Measurements from ENCODE around the gene ONECUT2. TPM values are rescaled to one million over a fixed set of nuclear protein-coding genes. Genes with fewer than 3 reads are reported as not detected.

The ONECUT2 gene
- total and polyA plus RNA-seq, 2 donors (not counting 1 experiment from before 2014, with no cell fraction given): not detected

DNA sequence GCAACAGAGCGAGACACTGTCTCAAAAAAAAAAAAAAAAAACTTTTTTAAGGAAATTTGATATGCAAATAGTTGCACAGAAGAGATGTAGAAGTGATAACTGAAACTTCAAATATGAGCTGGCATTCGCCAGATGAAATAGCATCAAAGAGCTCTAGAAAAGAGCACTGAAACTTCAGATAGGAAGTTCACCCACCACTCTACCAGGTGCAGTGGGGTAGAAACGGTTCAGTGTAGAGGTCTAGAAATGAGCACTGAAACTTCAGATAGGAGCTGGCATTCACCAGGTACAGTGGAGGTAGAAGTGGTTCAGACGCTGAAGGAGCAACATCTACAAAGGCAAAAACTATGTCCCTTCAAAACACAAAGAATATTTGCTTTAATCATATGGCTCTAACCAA is 9.0 kb upstream of the ONECUT2 start:
- Histone ChIP-seq H3K4me3 (ENCODE audit: control extremely low read depth in 1 of 5, extremely low read depth in 1 of 5, insufficient read depth in 1 of 5, low read depth in 2 of 5, low read length in 4 of 5) (no peak overlapping the region), H3K9me3 (ENCODE audit: control extremely low read depth in 1 of 3, control insufficient read depth in 2 of 3, insufficient read depth in 1 of 3, low read length in 2 of 3) (peaks cover 0 to 36% (median 28%) of the 10 kb centered on the region in 3 donors), H3K9ac (ENCODE audit: low read length) (no peak overlapping the region), H3K36me3 (replicated peaks in 1 of 2; ENCODE audit: control extremely low read depth in 1 of 2, control insufficient read depth in 1 of 2, extremely low read depth in 1 of 2, insufficient read depth in 2 of 2, low read length in 1 of 2) (no peaks in the 10 kb centered on the region), H2AFZ (ENCODE audit: insufficient read depth, low read depth, low read length, poor library complexity, severe bottlenecking) (no peak overlapping the region), H3K27ac (ENCODE audit: low read length in 2 of 2) (no peak overlapping the region), H4K20me1 (ENCODE audit: control insufficient read depth, insufficient read depth, low read length, poor library complexity, severe bottlenecking) (no peaks in the 10 kb centered on the region), H3K79me2 (ENCODE audit: control insufficient read depth, insufficient read depth, low read length) (no peaks in the 10 kb centered on the region), H3K4me1 (ENCODE audit: control insufficient read depth in 2 of 2, insufficient read depth in 2 of 2, low read length in 2 of 2) (peaks cover 18 to 32% of the 10 kb centered on the region in 2 donors), H3K4me2 (replicated peaks; ENCODE audit: low read depth, low read length, poor library complexity, severe bottlenecking) (no peak overlapping the region), H3K27me3 (replicated peaks in 1 of 4; ENCODE audit: control extremely low read depth in 1 of 4, control insufficient read depth in 3 of 4, insufficient read depth in 4 of 4, low read length in 3 of 4) (peaks cover 0 to 61% (median 56%) of the 10 kb centered on the region in 4 experiments)
- H3K27me3 Mint-ChIP-seq: peaks cover 54% of the 10 kb centered on the region
- ChIA-PET CTCF (no interaction called here), POLR2A (no interaction called here)
- no peak overlapping the region for H3K4me3 Mint-ChIP-seq
- no peak for ATAC-seq (ENCODE audit: low read depth)
- H3K27ac Mint-ChIP-seq: no peak overlapping the region
- no CpG with 5 or more reads among the region's 4 CpGs for WGBS (ENCODE audit: insufficient coverage)
- intact Hi-C loops (cut with micrococcal nuclease): no loop called here
- TF ChIP-seq EZH2 (IDR thresholded peaks at IDR 0.05; ENCODE audit: borderline replicate concordance, insufficient read depth, low read depth, low read length, poor library complexity, severe bottlenecking) (no peak), CTCF (IDR thresholded peaks at IDR 0.05) (no peak)
- peaks cover 7% of the 10 kb centered on the region for H3K9me3 Mint-ChIP-seq (ENCODE audit: insufficient read depth)
- DNase-seq: no peak
- H3K4me1 Mint-ChIP-seq: peaks cover 3% of the 10 kb centered on the region

GRCh38 chr18:57427429-57428201 is 7.6 kb upstream of the ONECUT2 start:
- H3K4me2 ChIP-seq (replicated peaks; ENCODE audit: low read depth, low read length, poor library complexity, severe bottlenecking): peak overlapping the region; percentile 49
- TF ChIP-seq CTCF (IDR thresholded peaks at IDR 0.05) (no peak), EZH2 (IDR thresholded peaks at IDR 0.05; ENCODE audit: borderline replicate concordance, insufficient read depth, low read depth, low read length, poor library complexity, severe bottlenecking) (no peak)

More at GRCh38 chr18:57427429-57428201, 7.6 kb upstream of the ONECUT2 start:
- Histone ChIP-seq H3K4me1 (ENCODE audit: control insufficient read depth in 2 of 2, insufficient read depth in 2 of 2, low read length in 2 of 2) (peaks cover 18 to 32% of the 10 kb centered on the region in 2 donors), H3K9ac (ENCODE audit: low read length) (no peak overlapping the region), H3K27me3 (replicated peaks in 1 of 4; ENCODE audit: control extremely low read depth in 1 of 4, control insufficient read depth in 3 of 4, insufficient read depth in 4 of 4, low read length in 3 of 4) (peaks cover 0 to 66% (median 65%) of the 10 kb centered on the region in 4 experiments), H2AFZ (ENCODE audit: insufficient read depth, low read depth, low read length, poor library complexity, severe bottlenecking) (peak overlapping the region; percentile 9), H3K79me2 (ENCODE audit: control insufficient read depth, insufficient read depth, low read length) (no peaks in the 10 kb centered on the region), H3K36me3 (replicated peaks in 1 of 2; ENCODE audit: control extremely low read depth in 1 of 2, control insufficient read depth in 1 of 2, extremely low read depth in 1 of 2, insufficient read depth in 2 of 2, low read length in 1 of 2) (no peaks in the 10 kb centered on the region), H4K20me1 (ENCODE audit: control insufficient read depth, insufficient read depth, low read length, poor library complexity, severe bottlenecking) (no peaks in the 10 kb centered on the region), H3K4me3 (ENCODE audit: control extremely low read depth in 1 of 5, extremely low read depth in 1 of 5, insufficient read depth in 1 of 5, low read depth in 2 of 5, low read length in 4 of 5) (peak overlapping the region in 1 of 5 experiments; percentile 2), H3K9me3 (ENCODE audit: control extremely low read depth in 1 of 3, control insufficient read depth in 2 of 3, insufficient read depth in 1 of 3, low read length in 2 of 3) (peaks cover 2 to 38% (median 31%) of the 10 kb centered on the region in 3 donors), H3K27ac (ENCODE audit: low read length in 2 of 2) (no peak overlapping the region)
- Mint-ChIP-seq H3K27ac (no peak overlapping the region), H3K4me1 (peaks cover 3% of the 10 kb centered on the region), H3K27me3 (peaks cover 55% of the 10 kb centered on the region), H3K9me3 (ENCODE audit: insufficient read depth) (peaks cover 7% of the 10 kb centered on the region), H3K4me3 (no peak overlapping the region)
- POLR2A ChIA-PET: no interaction called here
- CTCF ChIA-PET: no interaction called here
- no peak for ATAC-seq (ENCODE audit: low read depth)
- peak; percentile 25 for DNase-seq
- intact Hi-C loops (cut with micrococcal nuclease): no loop called here
- WGBS (ENCODE audit: insufficient coverage): 11% methylated on average over 80 of the region's 80 CpGs

Data from B cell (primary cell).